Stimulated activated naive CD8-positive, alpha-beta T cell treated with anti-CD3 and anti-CD28 coated beads, Interleukin-15, Interleukin-2, amounts not matched to agents 100 ng/mL and 50 ng/mL, for 24 hours (primary cell): Measurements from ENCODE around the gene FLT1.

Source experiments
- H3K27ac Mint-ChIP-seq: one replicate; pipeline ENCODE4 v1.8.0; 2021; ENCODE audit warnings: mild to moderate bottlenecking, mixed read lengths
- H3K27me3 Mint-ChIP-seq: one replicate; pipeline ENCODE4 v1.8.0; 2021; ENCODE audit warnings: mixed read lengths
- H3K36me3 Mint-ChIP-seq: one replicate; pipeline ENCODE4 v1.8.0; 2021; ENCODE audit warnings: low read depth, mixed read lengths
- H3K4me1 Mint-ChIP-seq: one replicate; pipeline ENCODE4 v1.8.0; 2021; ENCODE audit warnings: low read depth, mixed read lengths
- H3K4me3 Mint-ChIP-seq: one replicate; pipeline ENCODE4 v1.8.0; 2021; ENCODE audit warnings: mild to moderate bottlenecking, mixed read lengths
- H3K9me3 Mint-ChIP-seq: one replicate; pipeline ENCODE4 v1.8.0; 2021; ENCODE audit warnings: mixed read lengths

FLT1 gene

DNA sequence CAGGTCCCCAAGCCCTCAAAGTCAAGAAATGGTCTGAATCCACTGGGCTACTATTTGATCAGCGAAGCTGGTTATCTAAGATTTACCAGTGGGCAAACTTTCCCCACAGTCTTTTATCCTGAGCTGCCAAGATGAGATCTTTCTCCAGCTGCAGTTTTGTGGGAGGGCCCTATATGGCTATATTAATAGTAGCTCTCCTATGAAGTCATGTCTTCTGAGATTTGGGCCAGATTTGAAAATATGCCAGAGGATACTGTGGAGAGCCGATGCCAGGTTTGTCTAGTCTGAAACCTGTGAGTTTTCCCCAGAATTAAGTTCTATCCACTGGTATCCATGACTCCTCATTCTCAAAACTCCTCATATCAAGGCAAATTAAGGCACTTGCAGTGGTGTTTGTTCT is 173.2 kb downstream of the FLT1 start:
- H3K27me3 Mint-ChIP-seq: no peaks in the 10 kb centered on the region
- no peak overlapping the region for H3K4me3 Mint-ChIP-seq
- H3K4me1 Mint-ChIP-seq: no peaks in the 10 kb centered on the region
- H3K36me3 Mint-ChIP-seq: no peaks in the 10 kb centered on the region
- no peaks in the 10 kb centered on the region for H3K9me3 Mint-ChIP-seq
- no peak overlapping the region for H3K27ac Mint-ChIP-seq

DNA sequence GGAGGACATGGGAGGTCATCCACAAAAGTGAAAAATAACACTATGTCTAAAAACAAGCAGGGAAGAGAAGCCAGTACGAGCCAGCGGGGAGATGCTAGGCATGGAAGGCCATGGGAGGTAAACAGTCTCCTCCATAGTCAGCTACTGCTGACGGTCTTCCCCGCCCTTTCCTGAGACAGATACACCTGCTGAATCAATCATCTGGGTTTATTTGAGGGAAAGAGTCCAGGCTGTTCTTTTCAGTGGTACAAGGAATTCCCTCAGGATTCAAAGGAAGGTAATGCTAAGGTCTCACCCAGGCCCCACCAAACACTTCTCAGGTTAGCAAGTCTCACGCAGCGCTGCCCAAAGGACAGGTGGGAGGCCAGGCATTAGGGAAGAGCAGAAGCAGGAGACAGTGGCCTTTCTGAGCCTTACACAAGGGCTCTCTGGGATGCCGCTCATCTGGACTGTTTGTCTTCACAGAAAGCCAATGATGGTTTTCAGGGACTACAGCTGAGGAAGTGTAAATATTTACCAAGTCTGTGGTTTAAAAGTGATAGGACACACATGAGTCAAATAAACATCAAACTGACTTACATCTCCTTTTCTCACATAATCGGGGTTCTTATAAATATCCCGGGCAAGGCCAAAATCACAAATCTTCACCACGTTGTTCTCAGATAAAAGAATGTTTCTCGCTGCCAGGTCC is 173.9 kb downstream of the FLT1 start:
- Mint-ChIP-seq H3K27me3 (no peaks in the 10 kb centered on the region), H3K9me3 (no peaks in the 10 kb centered on the region), H3K36me3 (no peaks in the 10 kb centered on the region), H3K4me1 (no peaks in the 10 kb centered on the region), H3K27ac (no peak overlapping the region), H3K4me3 (no peak overlapping the region)

- Mint-ChIP-seq H3K27ac (no peak overlapping the region), H3K36me3 (no peaks in the 10 kb centered on the region), H3K9me3 (no peaks in the 10 kb centered on the region), H3K4me1 (no peaks in the 10 kb centered on the region), H3K4me3 (no peak overlapping the region), H3K27me3 (no peaks in the 10 kb centered on the region)
Measured at GRCh38 chr13:28320209-28320608, 174.7 kb downstream of the FLT1 start.

- no peaks in the 10 kb centered on the region for H3K27me3 Mint-ChIP-seq
- no peak overlapping the region for H3K27ac Mint-ChIP-seq
- H3K4me1 Mint-ChIP-seq: no peaks in the 10 kb centered on the region
- H3K9me3 Mint-ChIP-seq: no peaks in the 10 kb centered on the region
- no peaks in the 10 kb centered on the region for H3K36me3 Mint-ChIP-seq
- no peak overlapping the region for H3K4me3 Mint-ChIP-seq
Measured at GRCh38 chr13:28319528-28319927, 175.4 kb downstream of the FLT1 start.

GRCh38 chr13:28318496-28318895 is 176.4 kb downstream of the FLT1 start:
- Mint-ChIP-seq H3K9me3 (no peaks in the 10 kb centered on the region), H3K4me3 (no peak overlapping the region), H3K27me3 (no peaks in the 10 kb centered on the region), H3K4me1 (no peaks in the 10 kb centered on the region), H3K27ac (no peak overlapping the region), H3K36me3 (no peaks in the 10 kb centered on the region)

DNA sequence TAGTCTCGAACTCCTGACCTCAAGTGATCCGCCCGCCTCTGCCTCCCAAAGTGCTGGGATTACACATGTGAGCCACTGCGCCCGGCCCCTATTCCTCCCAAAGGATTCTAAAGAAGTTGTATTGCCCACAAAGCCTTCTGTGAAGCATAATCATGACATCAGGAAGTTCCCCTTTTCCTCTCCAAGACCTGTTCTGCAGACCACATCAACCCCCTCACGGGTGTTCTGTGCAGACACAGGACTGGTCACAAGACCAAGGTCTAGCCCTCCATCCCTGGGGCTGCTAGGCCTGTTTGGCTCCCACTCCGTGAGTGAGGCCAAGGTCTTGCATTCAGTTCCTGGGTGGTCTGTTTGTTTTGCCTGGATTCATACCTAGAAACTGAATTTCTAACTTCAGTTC is 178.1 kb downstream of the FLT1 start:
- H3K4me3 Mint-ChIP-seq: no peak overlapping the region
- H3K9me3 Mint-ChIP-seq: no peaks in the 10 kb centered on the region
- no peaks in the 10 kb centered on the region for H3K27me3 Mint-ChIP-seq
- no peaks in the 10 kb centered on the region for H3K4me1 Mint-ChIP-seq
- H3K27ac Mint-ChIP-seq: no peak overlapping the region
- H3K36me3 Mint-ChIP-seq: no peaks in the 10 kb centered on the region

DNA sequence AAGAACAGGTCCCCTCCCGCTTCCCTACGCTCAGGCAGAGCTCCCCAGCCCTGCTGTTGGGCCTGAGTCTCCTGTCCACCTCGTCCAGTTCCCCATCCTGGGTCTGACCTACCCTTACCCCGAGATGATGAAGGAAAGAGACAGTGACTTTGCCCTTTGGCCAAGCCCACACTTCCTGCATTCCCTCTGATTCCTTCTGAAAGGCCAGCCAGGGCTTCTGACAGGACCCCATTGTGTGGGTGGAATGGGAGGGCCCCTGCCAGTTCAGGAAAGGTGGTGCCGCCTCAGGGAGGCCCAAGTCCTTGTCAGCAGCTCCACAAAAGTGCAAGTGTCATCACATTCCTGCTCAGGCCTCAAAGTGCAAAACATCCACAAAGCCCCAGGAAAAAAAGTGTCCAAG is 178.8 kb downstream of the FLT1 start:
- no peaks in the 10 kb centered on the region for H3K9me3 Mint-ChIP-seq
- H3K4me3 Mint-ChIP-seq: no peak overlapping the region
- H3K27me3 Mint-ChIP-seq: no peaks in the 10 kb centered on the region
- no peak overlapping the region for H3K27ac Mint-ChIP-seq
- H3K36me3 Mint-ChIP-seq: no peaks in the 10 kb centered on the region
- no peaks in the 10 kb centered on the region for H3K4me1 Mint-ChIP-seq

GRCh38 chr13:28314879-28315278 is 180.0 kb downstream of the FLT1 start:
- Mint-ChIP-seq H3K27ac (no peak overlapping the region), H3K9me3 (no peaks in the 10 kb centered on the region), H3K4me1 (no peaks in the 10 kb centered on the region), H3K4me3 (no peak overlapping the region), H3K36me3 (no peaks in the 10 kb centered on the region), H3K27me3 (no peaks in the 10 kb centered on the region)

DNA sequence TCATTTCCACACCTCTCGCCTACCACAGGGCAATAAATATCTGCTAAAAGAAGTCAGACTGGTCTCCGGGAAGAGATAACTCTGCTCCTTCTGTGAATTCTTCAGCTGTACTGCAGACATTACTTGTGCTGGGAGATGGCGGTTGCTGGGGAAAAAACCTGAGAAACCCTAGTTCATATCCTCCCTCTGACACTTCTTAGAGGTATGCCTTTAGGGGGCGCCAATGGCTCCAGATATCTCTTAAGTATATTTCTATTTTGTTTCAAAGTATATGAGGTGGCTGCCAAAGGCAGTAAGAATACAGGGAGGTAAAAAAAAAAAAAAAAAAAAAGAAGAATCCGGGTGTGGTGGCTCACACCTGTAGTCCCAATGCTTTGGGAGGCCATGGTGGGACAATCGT is 181.3 kb downstream of the FLT1 start:
- H3K27ac Mint-ChIP-seq: no peak overlapping the region
- H3K9me3 Mint-ChIP-seq: no peaks in the 10 kb centered on the region
- H3K4me3 Mint-ChIP-seq: no peak overlapping the region
- peaks cover 2% of the 10 kb centered on the region for H3K27me3 Mint-ChIP-seq
- H3K4me1 Mint-ChIP-seq: no peaks in the 10 kb centered on the region
- H3K36me3 Mint-ChIP-seq: no peaks in the 10 kb centered on the region

- H3K27me3 Mint-ChIP-seq: peaks cover 3% of the 10 kb centered on the region
- no peak overlapping the region for H3K4me3 Mint-ChIP-seq
- H3K27ac Mint-ChIP-seq: no peak overlapping the region
Measured at GRCh38 chr13:28306325-28306724, 188.6 kb downstream of the FLT1 start.

DNA sequence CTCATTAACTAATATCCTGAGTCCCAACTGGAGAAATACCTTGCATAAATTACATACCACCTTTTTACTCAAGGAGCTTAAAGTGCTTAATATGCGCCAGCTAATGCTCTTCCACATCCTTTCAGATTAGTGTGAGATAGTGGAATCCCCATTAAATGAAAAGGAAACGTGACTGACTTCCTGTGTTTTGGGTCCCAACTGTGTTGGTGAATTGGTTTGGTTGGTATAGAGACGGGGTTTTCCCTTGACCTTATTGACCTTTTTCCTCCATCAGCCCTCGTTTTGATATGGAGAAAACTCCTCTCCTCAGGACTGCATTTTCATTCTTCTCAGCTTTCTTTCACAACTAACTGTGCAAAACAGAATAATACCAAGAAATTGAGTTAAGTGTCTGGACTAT is 193.1 kb downstream of the FLT1 start:
- Mint-ChIP-seq H3K9me3 (peaks cover 5% of the 10 kb centered on the region), H3K4me3 (no peak overlapping the region), H3K36me3 (peaks cover 5% of the 10 kb centered on the region), H3K4me1 (peaks cover 20% of the 10 kb centered on the region), H3K27ac (no peak overlapping the region), H3K27me3 (no peaks in the 10 kb centered on the region)

More at GRCh38 chr13:28306325-28306724, 188.6 kb downstream of the FLT1 start:
- Mint-ChIP-seq H3K36me3 (no peaks in the 10 kb centered on the region), H3K9me3 (no peaks in the 10 kb centered on the region), H3K4me1 (peaks cover 14% of the 10 kb centered on the region)

GRCh38 chr13:28299916-28300315 is 195.0 kb downstream of the FLT1 start:
- peaks cover 18% of the 10 kb centered on the region for H3K36me3 Mint-ChIP-seq
- no peaks in the 10 kb centered on the region for H3K27me3 Mint-ChIP-seq
- H3K27ac Mint-ChIP-seq: no peak overlapping the region
- peaks cover 20% of the 10 kb centered on the region for H3K4me1 Mint-ChIP-seq
- peaks cover 5% of the 10 kb centered on the region for H3K9me3 Mint-ChIP-seq
- no peak overlapping the region for H3K4me3 Mint-ChIP-seq

- Mint-ChIP-seq H3K27ac (no peak overlapping the region), H3K4me3 (no peak overlapping the region), H3K36me3 (peaks cover 41% of the 10 kb centered on the region), H3K27me3 (no peaks in the 10 kb centered on the region), H3K4me1 (peaks cover 16% of the 10 kb centered on the region), H3K9me3 (peaks cover 5% of the 10 kb centered on the region)
Measured at GRCh38 chr13:28297341-28297740, 197.6 kb downstream of the FLT1 start.

DNA sequence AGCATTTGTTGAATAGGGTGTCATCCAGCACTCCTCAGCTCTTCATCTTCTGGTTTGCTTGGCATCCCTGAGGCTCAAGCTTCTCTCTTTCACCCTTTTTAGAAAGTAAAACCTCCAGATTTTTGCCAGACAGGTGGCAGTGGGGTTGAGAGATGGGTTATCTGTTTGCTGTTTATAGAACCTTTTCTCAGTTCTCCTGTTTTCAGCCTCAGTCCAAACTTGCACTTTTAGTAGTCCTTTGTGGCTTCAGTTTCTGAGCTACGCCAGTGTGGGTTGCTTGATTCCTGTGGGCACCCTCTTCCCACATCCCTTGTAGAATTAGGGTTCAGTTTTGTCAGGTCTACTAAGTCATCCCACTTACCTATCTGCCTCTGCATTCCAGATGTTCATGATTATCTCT is 208.7 kb downstream of the FLT1 start:
- Mint-ChIP-seq H3K36me3 (peaks cover 68% of the 10 kb centered on the region), H3K9me3 (no peaks in the 10 kb centered on the region), H3K27ac (no peak overlapping the region), H3K4me3 (no peak overlapping the region), H3K4me1 (no peaks in the 10 kb centered on the region), H3K27me3 (no peaks in the 10 kb centered on the region)

DNA sequence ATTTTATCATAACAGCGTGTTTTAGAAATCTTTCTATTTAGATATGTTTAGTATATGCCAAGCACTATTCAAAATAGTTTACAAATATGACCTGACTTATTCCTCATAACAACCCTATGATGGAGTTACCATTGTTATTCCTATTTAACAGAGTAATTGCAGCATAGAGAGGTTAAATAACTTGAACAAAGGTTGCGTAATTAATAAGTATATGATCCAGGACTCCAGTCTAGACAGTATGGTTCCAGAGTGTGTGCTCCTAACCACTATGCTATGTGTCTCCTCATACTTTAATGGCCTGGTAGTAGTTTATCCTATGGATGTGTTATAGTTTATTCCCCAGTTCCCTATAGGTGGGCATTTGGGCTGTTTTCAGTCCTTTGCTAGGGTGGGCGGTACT is 211.3 kb downstream of the FLT1 start:
- H3K27me3 Mint-ChIP-seq: no peaks in the 10 kb centered on the region
- no peaks in the 10 kb centered on the region for H3K4me1 Mint-ChIP-seq
- H3K27ac Mint-ChIP-seq: no peak overlapping the region
- H3K4me3 Mint-ChIP-seq: no peak overlapping the region
- no peaks in the 10 kb centered on the region for H3K9me3 Mint-ChIP-seq
- H3K36me3 Mint-ChIP-seq: peaks cover 75% of the 10 kb centered on the region

DNA sequence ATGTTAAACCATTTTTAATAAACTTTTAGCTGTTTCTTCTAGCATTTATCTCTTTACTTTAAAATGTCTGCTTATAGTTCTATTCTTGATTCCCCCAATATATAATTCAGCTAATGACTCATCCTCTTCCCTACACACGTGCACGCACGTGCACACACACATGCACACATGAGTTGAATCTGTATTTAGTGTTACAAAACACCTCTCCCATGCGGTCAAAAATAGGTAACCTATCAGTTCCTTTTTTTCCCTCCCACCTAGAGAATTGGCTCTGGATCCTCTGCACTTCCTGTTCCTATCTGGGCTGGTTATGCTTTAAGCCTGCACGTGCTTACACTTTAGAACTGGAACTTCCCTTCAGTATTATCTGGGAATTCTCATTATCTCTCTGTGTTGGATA is 212.5 kb downstream of the FLT1 start:
- Mint-ChIP-seq H3K4me1 (no peaks in the 10 kb centered on the region), H3K4me3 (no peak overlapping the region), H3K27me3 (no peaks in the 10 kb centered on the region), H3K36me3 (peaks cover 67% of the 10 kb centered on the region), H3K9me3 (no peaks in the 10 kb centered on the region), H3K27ac (no peak overlapping the region)
